ENCODE data around the gene GRAMD4. TPM values are rescaled to one million over a fixed set of nuclear protein-coding genes. Genes with fewer than 3 reads are reported as not detected.
A peak's percentile ranks its signal among the peaks of the same experiment; 100 is the strongest.

GRAMD4 gene
- total RNA-seq, 2 donors from 2014 or later: 38.0 to 43.3 TPM

DNA sequence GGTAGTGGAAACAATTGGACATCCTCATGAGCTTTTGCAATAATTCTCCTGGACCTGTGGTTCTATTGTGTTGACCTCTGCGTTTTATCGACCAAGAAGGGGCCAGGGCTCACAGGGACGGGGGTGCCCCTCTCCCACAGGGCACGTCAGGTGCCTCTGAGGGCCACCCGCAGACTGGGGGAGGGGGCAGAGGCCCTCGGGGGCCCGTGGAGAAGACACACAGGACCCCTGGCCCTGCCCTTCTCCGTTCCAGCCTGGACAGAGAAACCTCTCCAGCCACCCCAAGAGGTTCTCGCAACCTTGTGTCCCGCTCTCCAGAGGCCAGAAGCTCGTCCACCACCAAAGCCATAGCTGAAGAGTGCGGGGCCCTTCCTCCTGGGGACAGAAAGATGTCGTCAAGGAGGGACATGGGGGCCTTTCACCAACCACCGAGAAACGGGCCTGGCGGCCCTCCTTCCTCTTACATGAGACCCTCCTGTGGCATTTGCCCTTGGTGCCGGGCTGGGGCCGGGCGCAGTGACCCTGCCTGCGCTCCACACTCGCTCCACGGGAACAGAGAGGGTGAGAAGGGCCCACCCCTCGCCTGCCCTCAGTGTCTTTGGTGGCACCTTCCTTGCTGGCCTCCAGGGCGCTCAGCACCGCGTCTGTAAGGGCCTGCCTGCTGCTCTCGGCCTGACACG, 57.3 kb downstream of the GRAMD4 start:
- Histone ChIP-seq H3K4me3 (ENCODE audit: low read length) (no peak overlapping the region), H3K9me3 (ENCODE audit: control insufficient read depth, low read length) (no peaks in the 10 kb centered on the region), H3K9ac (ENCODE audit: extremely low read depth, low read length, poor library complexity, severe bottlenecking) (no peak overlapping the region), H3K27me3 (ENCODE audit: control insufficient read depth, insufficient read depth, low read length, poor library complexity, severe bottlenecking) (no peaks in the 10 kb centered on the region), H3K4me1 (ENCODE audit: control insufficient read depth, insufficient read depth, low read length) (no peaks in the 10 kb centered on the region), H3K36me3 (ENCODE audit: control insufficient read depth, insufficient read depth, low read length) (no peaks in the 10 kb centered on the region), H3K27ac (ENCODE audit: low read depth, low read length) (no peak overlapping the region)
- Mint-ChIP-seq H3K4me3 (no peak overlapping the region), H3K27me3 (ENCODE audit: insufficient read depth) (no peaks in the 10 kb centered on the region), H3K36me3 (ENCODE audit: low read depth) (peaks cover 3% of the 10 kb centered on the region), H3K27ac (no peak overlapping the region), H3K4me1 (no peaks in the 10 kb centered on the region), H3K9me3 (no peaks in the 10 kb centered on the region)
- DNase-seq: no peak
- TF ChIP-seq, protein P1, sequence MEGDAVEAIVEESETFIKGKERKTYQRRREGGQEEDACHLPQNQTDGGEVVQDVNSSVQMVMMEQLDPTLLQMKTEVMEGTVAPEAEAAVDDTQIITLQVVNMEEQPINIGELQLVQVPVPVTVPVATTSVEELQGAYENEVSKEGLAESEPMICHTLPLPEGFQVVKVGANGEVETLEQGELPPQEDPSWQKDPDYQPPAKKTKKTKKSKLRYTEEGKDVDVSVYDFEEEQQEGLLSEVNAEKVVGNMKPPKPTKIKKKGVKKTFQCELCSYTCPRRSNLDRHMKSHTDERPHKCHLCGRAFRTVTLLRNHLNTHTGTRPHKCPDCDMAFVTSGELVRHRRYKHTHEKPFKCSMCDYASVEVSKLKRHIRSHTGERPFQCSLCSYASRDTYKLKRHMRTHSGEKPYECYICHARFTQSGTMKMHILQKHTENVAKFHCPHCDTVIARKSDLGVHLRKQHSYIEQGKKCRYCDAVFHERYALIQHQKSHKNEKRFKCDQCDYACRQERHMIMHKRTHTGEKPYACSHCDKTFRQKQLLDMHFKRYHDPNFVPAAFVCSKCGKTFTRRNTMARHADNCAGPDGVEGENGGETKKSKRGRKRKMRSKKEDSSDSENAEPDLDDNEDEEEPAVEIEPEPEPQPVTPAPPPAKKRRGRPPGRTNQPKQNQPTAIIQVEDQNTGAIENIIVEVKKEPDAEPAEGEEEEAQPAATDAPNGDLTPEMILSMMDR (conservative IDR thresholded peaks at IDR 0.05): no peak
- WGBS, 2 experiments (ENCODE audit: insufficient coverage in 1 of 2, insufficient read length in 1 of 2): 95 to 96% methylated on average over 27 to 28 of the region's 28 CpGs

DNA sequence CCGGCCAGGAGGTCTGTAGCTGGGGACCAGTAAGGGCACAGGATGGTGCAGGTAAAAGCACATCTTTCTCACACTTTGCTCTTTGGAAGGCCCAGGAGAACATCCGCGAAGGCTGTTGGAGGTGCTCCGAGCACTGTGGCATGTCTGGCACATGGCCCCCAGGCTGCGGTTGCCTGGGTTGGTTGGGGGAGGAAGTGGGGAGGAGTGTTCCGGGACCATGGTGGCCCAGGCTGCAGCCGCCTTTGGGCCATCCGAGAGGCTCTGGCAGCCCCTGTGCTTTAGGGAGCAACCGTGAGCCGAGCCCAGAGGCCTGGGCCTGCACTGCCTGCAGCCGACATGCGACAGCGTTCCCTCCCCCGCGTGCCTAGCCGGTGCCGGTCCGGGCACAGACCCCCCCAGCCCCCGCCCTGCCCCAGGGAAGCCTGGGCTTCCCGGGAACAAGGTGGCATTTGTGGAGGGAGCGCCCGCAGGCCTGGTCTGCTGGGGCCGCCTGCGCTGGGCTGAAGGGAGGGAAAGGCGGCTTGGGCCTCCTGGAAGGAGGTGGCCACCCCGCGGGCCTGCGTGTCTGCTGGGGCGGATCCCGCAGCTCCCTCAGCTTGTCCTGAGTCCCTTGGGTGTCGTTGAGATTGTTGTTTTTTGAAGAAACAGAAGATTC, 57.9 kb downstream of the GRAMD4 start:
- H3K9me3 Mint-ChIP-seq: no peaks in the 10 kb centered on the region
- no peaks in the 10 kb centered on the region for H3K27me3 ChIP-seq (ENCODE audit: control insufficient read depth, insufficient read depth, low read length, poor library complexity, severe bottlenecking)
- H3K4me3 ChIP-seq (ENCODE audit: low read length): no peak overlapping the region
- H3K36me3 ChIP-seq (ENCODE audit: control insufficient read depth, insufficient read depth, low read length): no peaks in the 10 kb centered on the region
- H3K4me1 Mint-ChIP-seq: no peaks in the 10 kb centered on the region
- TF ChIP-seq, protein P1 (conservative IDR thresholded peaks at IDR 0.05): no peak
- no peak overlapping the region for H3K27ac ChIP-seq (ENCODE audit: low read depth, low read length)
- peaks cover 3% of the 10 kb centered on the region for H3K36me3 Mint-ChIP-seq (ENCODE audit: low read depth)
- DNase-seq: no peak
- no peak overlapping the region for H3K27ac Mint-ChIP-seq
- H3K9ac ChIP-seq (ENCODE audit: extremely low read depth, low read length, poor library complexity, severe bottlenecking): no peak overlapping the region
- WGBS, 2 experiments (ENCODE audit: insufficient coverage in 1 of 2, insufficient read length in 1 of 2): 91 to 92% methylated on average over 14 to 31 of the region's 31 CpGs
- no peaks in the 10 kb centered on the region for H3K9me3 ChIP-seq (ENCODE audit: control insufficient read depth, low read length)
- no peaks in the 10 kb centered on the region for H3K4me1 ChIP-seq (ENCODE audit: control insufficient read depth, insufficient read depth, low read length)
- H3K4me3 Mint-ChIP-seq: no peak overlapping the region
- no peaks in the 10 kb centered on the region for H3K27me3 Mint-ChIP-seq (ENCODE audit: insufficient read depth)

DNA sequence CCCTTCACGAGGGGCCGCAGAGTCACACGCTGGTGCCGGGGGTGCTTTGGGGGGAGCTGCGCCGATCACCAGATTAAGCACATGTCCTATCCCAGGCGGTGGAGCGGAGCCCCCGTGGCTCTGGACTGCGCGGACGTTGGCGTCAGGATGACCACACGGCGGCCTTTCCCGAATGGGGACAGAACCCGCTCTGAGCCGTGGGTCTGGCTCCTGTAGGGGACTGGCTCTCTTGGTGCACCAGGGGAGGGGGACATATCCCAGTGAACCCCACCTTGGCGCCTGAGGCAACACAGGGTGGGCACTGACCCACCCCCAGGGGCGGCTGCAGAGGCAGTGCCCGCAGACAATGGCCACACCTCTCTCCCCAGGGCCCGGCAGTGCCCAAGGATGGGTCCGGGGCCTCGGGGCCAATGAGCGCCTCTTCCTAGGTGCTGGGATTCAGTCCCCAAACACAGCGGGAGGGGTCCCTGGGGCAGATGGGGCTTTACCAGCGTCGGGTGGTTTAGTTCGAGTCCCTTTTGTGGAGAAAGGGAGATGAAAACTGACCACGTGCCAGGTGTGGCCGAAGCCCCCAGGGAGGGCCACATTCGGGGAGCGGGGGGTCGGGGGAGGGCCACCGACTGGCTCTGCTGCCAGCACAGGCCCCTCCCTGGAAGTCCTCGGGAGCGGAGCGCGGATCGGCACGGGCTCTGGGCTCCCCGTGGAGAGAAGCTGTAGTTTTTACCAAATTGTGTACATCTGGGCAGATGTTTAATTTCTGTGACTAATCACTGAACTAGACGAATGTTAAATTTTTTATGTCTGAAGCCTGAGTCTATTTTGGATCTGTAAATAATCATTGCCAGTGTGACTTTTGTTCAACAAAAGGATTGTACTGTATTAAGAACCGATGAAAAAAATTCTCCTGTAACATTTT, 58.9 kb downstream of the GRAMD4 start:
- Mint-ChIP-seq H3K27ac (peak overlapping the region; percentile 81), H3K9me3 (no peaks in the 10 kb centered on the region), H3K36me3 (ENCODE audit: low read depth) (no peaks in the 10 kb centered on the region), H3K27me3 (ENCODE audit: insufficient read depth) (no peaks in the 10 kb centered on the region), H3K4me3 (no peak overlapping the region), H3K4me1 (no peaks in the 10 kb centered on the region)
- Histone ChIP-seq H3K9ac (ENCODE audit: extremely low read depth, low read length, poor library complexity, severe bottlenecking) (no peak overlapping the region), H3K36me3 (ENCODE audit: control insufficient read depth, insufficient read depth, low read length) (no peaks in the 10 kb centered on the region), H3K4me1 (ENCODE audit: control insufficient read depth, insufficient read depth, low read length) (no peaks in the 10 kb centered on the region), H3K9me3 (ENCODE audit: control insufficient read depth, low read length) (no peaks in the 10 kb centered on the region), H3K27ac (ENCODE audit: low read depth, low read length) (no peak overlapping the region), H3K27me3 (ENCODE audit: control insufficient read depth, insufficient read depth, low read length, poor library complexity, severe bottlenecking) (no peaks in the 10 kb centered on the region), H3K4me3 (ENCODE audit: low read length) (no peak overlapping the region)
- no peak for DNase-seq
- TF ChIP-seq, protein P1 (conservative IDR thresholded peaks at IDR 0.05): no peak
- WGBS, 2 experiments (ENCODE audit: insufficient coverage in 1 of 2, insufficient read length in 1 of 2): 93 to 95% methylated on average over 19 to 43 of the region's 44 CpGs
